ENCODE measurements around the gene SYT9. TPM values are rescaled to one million over a fixed set of nuclear protein-coding genes. Genes with fewer than 3 reads are reported as not detected.

The SYT9 gene
- total and polyA plus RNA-seq, 2 of the 8 experiments (the other 6 are each of a cell fraction or from before 2014, with no cell fraction given), result 1.5 to 2.9 TPM

GRCh38 chr11:7367803-7368202 is 116.1 kb downstream of the SYT9 start:
- DNase-seq (ENCODE audit: low read depth in 1 of 2, low spot score in 2 of 2) (no peak), FAIRE-seq (no peak)
- H3K14ac ChIP-seq (ENCODE audit: insufficient read length), result no peak overlapping the region
- H2AK5ac ChIP-seq (ENCODE audit: low read depth, low read length), result no peak overlapping the region
- H3K4me1 ChIP-seq (replicated peaks in 1 of 4; ENCODE audit: control insufficient read depth in 3 of 4, insufficient read depth in 4 of 4, low read length in 3 of 4), result no peaks in the 10 kb centered on the region
- H3K18ac ChIP-seq (ENCODE audit: extremely low read depth, low read length), result no peak overlapping the region
- no peak overlapping the region for H4K91ac ChIP-seq (replicated peaks; ENCODE audit: insufficient read length, low read length)
- H3K36me3 ChIP-seq (ENCODE audit: control insufficient read depth in 2 of 4, insufficient read depth in 4 of 4, low read length in 3 of 4), result no peaks in the 10 kb centered on the region
- POLR2A ChIA-PET (ENCODE audit: partially characterized antibody), result no interaction called here
- H3K4me2 ChIP-seq (ENCODE audit: insufficient read depth in 1 of 2, low read depth in 2 of 2, low read length in 2 of 2), result no peak overlapping the region
- no peak overlapping the region for H2BK15ac ChIP-seq (ENCODE audit: low read length)
- H2BK12ac ChIP-seq (ENCODE audit: low read depth, low read length), result no peak overlapping the region
- no peak overlapping the region for H3K27ac ChIP-seq (ENCODE audit: low read depth, low read length)
- H3K79me1 ChIP-seq (ENCODE audit: low read depth, low read length), result no peaks in the 10 kb centered on the region
- H4K20me1 ChIP-seq (replicated peaks in 1 of 2; ENCODE audit: control insufficient read depth in 1 of 2, insufficient read depth in 2 of 2, low read length in 2 of 2), result no peaks in the 10 kb centered on the region
- no peak overlapping the region for H2BK120ac ChIP-seq (replicated peaks; ENCODE audit: low read depth, low read length)
- no peak overlapping the region for H3K9ac ChIP-seq (replicated peaks in 1 of 4; ENCODE audit: extremely low read depth in 1 of 4, low read depth in 3 of 4, low read length in 3 of 4)
- H2AFZ ChIP-seq (ENCODE audit: low read length), result no peak overlapping the region
- peaks cover 0 to 12% of the 10 kb centered on the region in 2 experiments; a peak in 3 of 4 replicates for H3K9me3 ChIP-seq (ENCODE audit: insufficient read depth in 2 of 2, low read depth in 1 of 2, low read length in 1 of 2)
- H3K56ac ChIP-seq (replicated peaks; ENCODE audit: insufficient read length, low read depth, low read length), result no peak overlapping the region
- no peak overlapping the region for H2BK5ac ChIP-seq (ENCODE audit: low read depth, low read length)
- no peak overlapping the region for H2BK20ac ChIP-seq (ENCODE audit: low read length)
- peaks cover 0 to 1% (median 0%) of the 10 kb centered on the region in 4 experiments; a peak in 1 of 7 replicates for H3K27me3 ChIP-seq (replicated peaks in 1 of 4; ENCODE audit: control insufficient read depth in 3 of 4, extremely low read depth in 1 of 4, insufficient read depth in 3 of 4, low read length in 3 of 4)
- no peak overlapping the region for H4K8ac ChIP-seq (ENCODE audit: extremely low read depth, insufficient read depth, low read length)
- no peak overlapping the region for H3K23ac ChIP-seq (ENCODE audit: insufficient read length)
- H4K5ac ChIP-seq (ENCODE audit: insufficient read length, low read depth, low read length), result no peak overlapping the region
- no peak for TF ChIP-seq RNF2 (IDR thresholded peaks at IDR 0.05; ENCODE audit: borderline replicate concordance, low read depth, low read length, missing control alignments, poor library complexity, severe bottlenecking)
- CTCF ChIA-PET (ENCODE audit: partially characterized antibody), result interaction anchor here (0.7 to 0.9 kb wide), 2 partner anchors 15 to 44 kb away, joined by 3 read pairs; no protein-coding TSS in a partner anchor
- no peak overlapping the region for H3K4me3 ChIP-seq (ENCODE audit: extremely low read depth in 1 of 4, insufficient read depth in 2 of 4, low read depth in 3 of 4, low read length in 4 of 4)
- no peaks in the 10 kb centered on the region for H3K79me2 ChIP-seq (ENCODE audit: control insufficient read depth in 1 of 2, insufficient read depth in 2 of 2, low read length in 2 of 2)
- H3K4ac ChIP-seq (replicated peaks; ENCODE audit: insufficient read length, low read depth, low read length), result no peak overlapping the region
- H3K23me2 ChIP-seq (ENCODE audit: low read depth, low read length), result no peaks in the 10 kb centered on the region; the same call in 1 of the 2 replicates

Data from H1 (cell line).